ENCODE results near the gene TOM1L2. TPM values are rescaled to one million over a fixed set of nuclear protein-coding genes. Genes with fewer than 3 reads are reported as not detected.

TOM1L2 gene
- total and polyA plus RNA-seq, 2 donors: 33.0 to 58.7 TPM

DNA sequence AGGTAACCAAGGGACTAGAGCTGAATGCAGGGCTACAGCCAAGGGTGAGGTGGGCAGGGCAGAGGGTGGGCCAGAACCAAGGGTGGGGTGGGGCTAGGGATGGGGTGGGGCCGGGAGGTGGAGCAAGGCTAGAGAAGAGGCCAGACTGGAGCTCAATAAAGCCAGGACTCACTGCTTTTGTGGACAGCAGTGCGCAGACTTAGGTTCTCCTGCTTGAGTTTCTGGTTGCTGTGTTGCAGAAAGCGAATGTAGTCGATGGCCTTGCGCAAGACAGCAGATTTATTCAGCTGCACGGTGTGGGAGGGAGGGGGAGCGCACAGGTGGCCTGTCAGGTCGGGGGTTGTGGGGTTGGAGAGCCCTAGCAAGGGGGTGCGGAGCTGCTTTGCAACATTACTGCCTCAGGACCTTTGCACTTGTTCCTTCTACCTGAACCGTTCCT, 154.1 kb downstream of the TOM1L2 start:
- H3K27ac ChIP-seq (ENCODE audit: low read depth): no peak overlapping the region
- no peaks in the 10 kb centered on the region for H3K4me1 ChIP-seq (ENCODE audit: insufficient read depth)
- H3K4me3 ChIP-seq (ENCODE audit: low read depth, low read length): no peak overlapping the region
- H3K36me3 ChIP-seq (ENCODE audit: insufficient read depth): peaks cover 5% of the 10 kb centered on the region
- WGBS: 78% methylated on average over 10 of the region's 10 CpGs
- DNase-seq (ENCODE audit: extremely low spot score): no peak

DNA sequence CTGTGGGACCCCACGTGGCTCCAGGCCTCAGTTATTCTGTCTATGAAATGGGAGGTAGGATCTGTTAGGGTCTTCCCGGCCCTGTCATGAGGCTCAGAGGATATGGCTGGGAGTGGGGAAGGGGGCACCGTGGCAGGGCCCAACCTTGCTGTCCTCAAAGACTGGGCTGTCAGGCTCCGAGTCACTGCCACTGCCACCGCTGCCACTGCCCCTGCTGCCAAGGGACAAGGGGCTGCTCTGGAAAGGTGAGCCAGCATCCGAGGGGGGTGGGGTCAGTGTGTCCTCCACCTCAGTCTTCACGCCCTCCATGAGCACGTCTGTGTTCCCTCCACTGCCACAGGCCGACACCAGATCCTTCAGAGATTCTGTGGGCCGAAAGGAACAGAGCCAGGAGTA, 154.7 kb downstream of the TOM1L2 start:
- no peak overlapping the region for H3K27ac ChIP-seq (ENCODE audit: low read depth)
- H3K4me3 ChIP-seq (ENCODE audit: low read depth, low read length): no peak overlapping the region
- 91% methylated on average over 10 of the region's 10 CpGs for WGBS
- H3K4me1 ChIP-seq (ENCODE audit: insufficient read depth): no peaks in the 10 kb centered on the region
- H3K36me3 ChIP-seq (ENCODE audit: insufficient read depth): peaks cover 7% of the 10 kb centered on the region
- DNase-seq (ENCODE audit: extremely low spot score): no peak

DNA sequence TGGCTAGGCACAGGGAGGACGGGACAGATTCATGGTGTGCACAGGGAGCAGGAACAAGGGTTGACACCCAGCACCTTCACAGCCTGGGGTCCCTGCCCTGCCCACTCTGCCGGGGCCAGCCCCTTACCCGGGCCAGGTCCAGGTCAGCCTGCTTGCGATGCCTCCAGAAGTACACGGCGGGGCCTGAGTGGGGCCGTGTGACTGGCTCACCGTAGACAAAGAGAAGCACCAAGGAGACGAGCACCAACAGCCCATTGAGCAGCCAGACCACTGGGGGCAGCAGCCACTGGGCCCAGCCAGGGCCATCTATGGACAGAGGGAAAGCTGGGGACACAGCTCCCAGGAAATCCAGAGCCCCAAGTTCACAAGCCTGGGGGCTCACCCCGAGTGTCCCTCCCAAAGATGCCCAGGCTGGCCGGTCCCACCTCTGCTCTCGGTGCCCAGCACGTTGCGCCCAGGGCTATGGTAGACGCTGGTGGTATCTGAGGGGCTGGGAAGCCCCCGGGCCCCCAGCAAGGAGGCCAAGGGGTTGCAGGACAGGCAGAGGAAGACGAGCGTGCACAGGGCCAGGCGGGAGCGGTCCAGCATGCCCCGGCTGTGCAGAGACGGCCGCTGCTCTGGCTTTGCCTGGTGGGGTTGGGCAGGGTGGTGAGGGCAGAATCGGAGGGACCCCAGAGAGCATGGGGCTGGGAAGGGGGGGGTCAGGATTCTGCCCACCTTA, 155.2 kb downstream of the TOM1L2 start:
- no peak for DNase-seq (ENCODE audit: extremely low spot score)
- Histone ChIP-seq H3K4me1 (ENCODE audit: insufficient read depth) (no peaks in the 10 kb centered on the region), H3K4me3 (ENCODE audit: low read depth, low read length) (no peak overlapping the region), H3K27ac (ENCODE audit: low read depth) (no peak overlapping the region), H3K36me3 (ENCODE audit: insufficient read depth) (peaks cover 7% of the 10 kb centered on the region)
- WGBS: 87% methylated on average over 24 of the region's 24 CpGs

DNA sequence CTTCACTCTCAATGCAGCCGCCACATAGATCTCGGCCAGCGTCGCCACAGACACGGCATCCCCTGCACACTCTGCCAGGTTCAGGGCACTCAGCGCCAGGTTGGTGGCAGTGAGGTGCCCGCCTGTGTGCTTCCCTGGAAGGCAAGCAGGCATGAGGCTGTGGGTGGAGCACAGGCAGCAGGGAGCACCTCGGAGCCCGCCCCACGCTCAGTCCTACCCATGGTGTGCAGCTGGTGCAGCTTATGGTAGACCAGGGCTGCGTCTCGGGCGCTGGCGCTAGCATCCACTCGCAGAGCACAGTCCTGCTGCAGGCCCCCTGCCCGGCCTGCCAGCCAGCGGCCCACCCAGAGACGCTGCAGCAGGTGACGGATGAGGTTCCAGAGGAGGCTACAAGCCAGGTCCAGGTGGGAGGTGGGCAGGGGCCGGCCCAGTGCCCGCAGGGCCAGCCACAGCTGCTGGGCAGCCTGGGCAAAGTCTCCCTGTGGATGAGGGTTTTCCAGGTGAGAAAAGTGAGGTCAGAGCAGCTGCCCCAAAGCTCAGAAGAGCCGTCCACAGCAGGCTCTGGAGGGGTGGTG, 155.9 kb downstream of the TOM1L2 start:
- Histone ChIP-seq H3K36me3 (ENCODE audit: insufficient read depth) (peaks cover 7% of the 10 kb centered on the region), H3K4me1 (ENCODE audit: insufficient read depth) (no peaks in the 10 kb centered on the region), H3K4me3 (ENCODE audit: low read depth, low read length) (no peak overlapping the region), H3K27ac (ENCODE audit: low read depth) (no peak overlapping the region)
- DNase-seq (ENCODE audit: extremely low spot score): no peak
- WGBS: 94% methylated on average over 22 of the region's 22 CpGs

DNA sequence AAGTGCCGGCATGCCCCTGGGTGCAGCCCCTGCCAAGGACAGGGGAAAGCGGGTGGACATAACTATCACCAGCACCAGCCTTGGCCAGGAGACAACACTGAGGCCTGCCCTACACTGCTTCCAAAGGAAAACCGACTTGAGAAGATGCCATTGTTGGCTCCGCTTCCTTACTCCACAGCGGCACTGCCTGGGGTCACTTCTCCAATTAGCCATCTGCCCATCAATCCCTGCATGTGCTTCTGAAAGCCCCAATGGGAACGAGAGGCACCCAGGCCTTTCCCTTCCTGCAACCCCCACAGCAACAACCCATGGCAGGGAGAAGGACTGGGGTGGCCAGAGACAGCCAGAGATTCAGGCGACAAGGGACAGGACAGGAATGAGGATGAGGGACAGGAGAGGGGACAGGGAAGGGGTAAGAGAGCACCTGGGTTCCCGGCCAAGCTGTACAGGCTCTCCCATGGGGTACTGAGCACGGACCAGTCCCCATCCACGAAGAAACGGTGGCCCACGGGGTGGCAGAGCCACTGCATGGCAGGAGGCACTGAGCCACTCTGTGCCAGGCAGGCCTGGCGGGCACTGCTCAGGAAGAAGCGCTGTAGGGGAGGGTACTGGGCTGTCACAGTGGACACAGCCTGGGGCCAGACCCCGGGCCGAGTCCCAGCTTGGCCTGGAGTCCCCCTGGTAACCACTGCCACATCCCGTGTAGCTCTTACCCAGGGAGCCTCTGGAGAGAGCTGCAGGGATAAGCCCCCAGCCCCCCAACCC, 156.6 kb downstream of the TOM1L2 start:
- H3K27ac ChIP-seq (ENCODE audit: low read depth): no peak overlapping the region
- WGBS: 86% methylated on average over 17 of the region's 17 CpGs
- no peaks in the 10 kb centered on the region for H3K4me1 ChIP-seq (ENCODE audit: insufficient read depth)

DNA sequence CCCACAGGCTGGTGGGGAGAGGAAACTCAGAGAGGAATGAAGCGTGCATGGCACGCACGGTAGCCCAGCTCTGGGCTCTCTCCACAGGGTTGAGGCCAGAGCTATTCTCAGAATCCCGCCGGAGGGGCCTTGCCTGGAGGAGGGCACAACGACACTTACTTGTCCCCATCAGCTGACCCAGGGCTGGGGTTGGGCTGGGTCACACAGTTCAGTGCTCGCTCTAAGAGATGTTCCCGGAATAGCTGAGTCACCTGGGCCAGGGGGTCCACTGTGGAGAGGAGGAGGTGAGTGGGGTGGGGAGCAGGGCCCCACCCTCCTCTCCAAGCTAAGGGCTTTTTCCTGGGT, 157.2 kb downstream of the TOM1L2 start:
- 80% methylated on average over 8 of the region's 8 CpGs for WGBS
- Histone ChIP-seq H3K4me1 (ENCODE audit: insufficient read depth) (no peaks in the 10 kb centered on the region), H3K4me3 (ENCODE audit: low read depth, low read length) (no peak overlapping the region), H3K27ac (ENCODE audit: low read depth) (no peak overlapping the region), H3K36me3 (ENCODE audit: insufficient read depth) (peaks cover 7% of the 10 kb centered on the region)
- no peak for DNase-seq (ENCODE audit: extremely low spot score)

More for the DNA sequence above, 156.6 kb downstream of the TOM1L2 start:
- DNase-seq (ENCODE audit: extremely low spot score): no peak
- H3K36me3 ChIP-seq (ENCODE audit: insufficient read depth): peaks cover 7% of the 10 kb centered on the region
- H3K4me3 ChIP-seq (ENCODE audit: low read depth, low read length): no peak overlapping the region

DNA sequence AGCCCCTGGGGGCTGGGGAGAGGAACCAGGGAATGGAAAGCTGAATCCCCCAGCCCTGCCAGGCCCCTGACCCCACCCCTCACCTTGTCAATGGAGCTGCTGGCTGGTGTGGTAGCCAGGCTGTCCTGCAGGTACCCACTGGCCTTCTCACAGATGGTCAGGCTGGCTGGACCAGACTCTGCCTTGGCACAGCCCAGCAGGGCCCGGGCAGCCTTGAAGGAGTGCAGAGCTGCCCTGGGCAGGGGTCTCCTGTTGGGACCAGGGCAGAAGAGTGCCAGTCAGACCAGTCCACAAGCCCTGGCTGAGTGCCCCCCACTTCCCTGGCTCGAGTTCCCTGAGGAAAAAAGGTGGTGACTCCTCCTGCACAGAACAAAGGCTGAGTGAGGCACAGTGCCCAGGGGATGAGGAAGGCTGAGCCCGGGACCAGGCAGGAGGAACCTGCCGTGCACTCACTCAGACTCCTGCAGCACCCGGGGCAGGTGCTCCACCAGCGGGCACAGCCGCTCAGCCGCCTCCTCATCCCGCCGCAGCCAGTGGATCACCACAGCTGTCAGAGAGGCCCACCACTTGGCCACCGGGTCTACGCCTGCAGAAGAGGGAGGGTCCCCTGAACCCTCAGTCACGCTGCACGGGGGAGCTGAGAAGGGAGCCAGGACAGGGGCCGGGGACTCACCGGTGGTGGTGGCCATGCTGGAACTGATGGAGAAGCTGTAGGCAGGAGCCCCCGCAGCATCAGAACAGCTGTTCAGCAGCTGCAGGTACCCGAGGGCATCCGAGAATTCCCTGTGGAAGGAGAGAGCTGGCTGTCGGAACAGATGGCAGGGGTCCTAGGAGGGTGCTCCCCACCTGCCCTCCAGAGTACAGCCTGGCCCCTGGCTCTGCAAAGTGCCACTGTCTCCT, 157.8 kb downstream of the TOM1L2 start:
- H3K4me3 ChIP-seq (ENCODE audit: low read depth, low read length): no peak overlapping the region
- H3K36me3 ChIP-seq (ENCODE audit: insufficient read depth): peaks cover 7% of the 10 kb centered on the region
- no peak overlapping the region for H3K27ac ChIP-seq (ENCODE audit: low read depth)
- 88% methylated on average over 20 of the region's 20 CpGs for WGBS
- no peak for DNase-seq (ENCODE audit: extremely low spot score)
- H3K4me1 ChIP-seq (ENCODE audit: insufficient read depth): no peaks in the 10 kb centered on the region

DNA sequence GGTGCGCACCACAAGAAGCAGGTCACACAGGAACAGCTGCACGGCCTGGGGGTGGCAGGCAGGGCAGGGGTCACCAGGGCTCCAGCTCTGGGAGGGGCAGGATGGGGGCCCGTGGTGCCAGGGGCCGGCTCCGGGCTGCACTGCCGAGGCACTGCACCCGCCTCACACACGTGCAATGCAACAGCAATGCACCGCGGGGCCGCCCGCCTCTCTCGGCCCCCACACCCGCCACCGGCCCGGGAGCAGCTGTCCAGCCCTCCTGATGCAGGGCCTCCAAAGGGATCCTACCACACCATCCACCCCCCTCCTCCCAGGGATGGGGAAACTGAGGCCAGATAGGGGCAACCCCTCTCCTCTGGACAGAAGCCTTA, 158.5 kb downstream of the TOM1L2 start:
- whole genome bisulfite sequencing: 84% methylated on average over 16 of the region's 16 CpGs
- no peak overlapping the region for H3K27ac ChIP-seq (ENCODE audit: low read depth)
- no peaks in the 10 kb centered on the region for H3K4me1 ChIP-seq (ENCODE audit: insufficient read depth)

DNA sequence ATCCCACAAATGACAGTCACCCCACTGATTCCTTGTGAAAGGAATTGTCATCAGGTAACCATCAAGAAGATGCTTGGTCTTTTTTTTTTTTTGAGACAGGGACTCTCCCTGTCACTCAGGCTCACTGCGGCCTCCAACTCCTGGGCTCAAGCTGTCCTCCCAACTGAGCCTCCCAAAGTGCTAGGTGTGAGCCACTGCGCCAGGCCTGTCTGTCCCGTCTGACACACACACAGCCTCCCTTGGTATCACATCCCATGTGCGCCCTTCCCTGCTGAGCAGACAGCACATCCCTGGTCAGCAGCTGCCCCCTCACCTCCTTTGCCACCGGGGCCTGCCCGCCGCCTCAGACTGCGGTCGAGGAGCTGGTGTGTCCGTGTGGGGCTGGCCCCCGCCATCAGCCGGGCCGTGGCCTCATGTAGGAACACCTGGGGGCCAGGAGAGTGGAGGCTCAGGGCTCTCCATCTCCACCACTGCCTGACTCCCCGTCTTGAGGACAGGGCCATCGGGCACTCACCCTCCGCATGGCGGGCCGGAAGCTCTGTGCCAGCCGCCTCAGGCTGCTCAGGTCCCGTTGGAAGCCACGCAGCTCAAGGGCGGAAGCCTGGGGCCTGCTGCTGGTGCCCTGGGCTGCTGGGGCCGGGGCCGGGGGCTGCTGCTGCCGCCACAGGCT, 159.0 kb downstream of the TOM1L2 start:
- WGBS: 93% methylated on average over 25 of the region's 25 CpGs
- Histone ChIP-seq H3K4me1 (ENCODE audit: insufficient read depth) (no peaks in the 10 kb centered on the region), H3K27ac (ENCODE audit: low read depth) (no peak overlapping the region), H3K4me3 (ENCODE audit: low read depth, low read length) (no peak overlapping the region), H3K36me3 (ENCODE audit: insufficient read depth) (peaks cover 4% of the 10 kb centered on the region)
- no peak for DNase-seq (ENCODE audit: extremely low spot score)

More for the DNA sequence above, 158.5 kb downstream of the TOM1L2 start:
- Histone ChIP-seq H3K36me3 (ENCODE audit: insufficient read depth) (peaks cover 7% of the 10 kb centered on the region), H3K4me3 (ENCODE audit: low read depth, low read length) (no peak overlapping the region)
- no peak for DNase-seq (ENCODE audit: extremely low spot score)

DNA sequence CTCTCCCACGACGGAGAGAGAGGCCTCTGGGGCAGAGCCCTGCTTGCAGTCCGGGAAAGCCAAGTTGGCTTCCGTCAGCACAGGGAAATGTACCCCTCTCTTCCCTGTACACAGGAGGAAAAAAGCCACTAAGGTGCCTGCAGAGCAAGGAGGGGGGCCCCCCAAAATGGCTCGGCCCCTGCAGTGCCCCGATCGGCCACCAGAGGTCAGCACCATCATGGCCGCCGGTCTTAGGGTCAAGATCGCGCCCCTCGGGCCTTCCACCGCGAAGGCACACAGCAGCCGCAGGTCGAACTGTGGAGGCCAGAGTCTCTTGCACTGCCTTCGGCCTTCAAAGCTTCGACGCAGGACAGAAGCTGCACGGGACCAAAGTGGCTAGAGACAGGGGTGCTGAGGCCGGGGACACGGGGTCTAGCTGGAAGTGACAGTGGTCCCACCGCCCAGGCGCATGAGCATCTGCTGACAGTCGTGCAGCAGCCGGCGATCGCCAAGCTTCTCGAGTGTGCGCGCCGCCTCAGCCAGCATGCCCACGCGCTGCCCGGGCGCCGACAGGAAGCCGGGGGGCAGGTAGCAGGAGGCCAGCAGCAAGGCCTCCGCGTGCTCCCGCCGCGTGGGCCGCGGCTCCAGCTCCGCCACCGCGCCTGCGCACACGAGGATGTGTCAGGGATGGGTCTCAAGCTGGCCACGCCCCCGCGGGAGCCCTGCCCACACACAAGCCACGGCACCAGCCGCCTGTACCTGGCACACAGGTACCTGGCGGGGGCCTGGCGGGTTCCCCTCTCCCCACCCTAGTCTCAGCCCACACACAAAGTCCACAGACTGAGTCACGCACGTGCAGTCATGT, 159.8 kb downstream of the TOM1L2 start:
- peak; percentile 52 for DNase-seq (ENCODE audit: extremely low spot score)
- 58% methylated on average over 59 of the region's 59 CpGs for WGBS
- Histone ChIP-seq H3K4me1 (ENCODE audit: insufficient read depth) (no peaks in the 10 kb centered on the region), H3K36me3 (ENCODE audit: insufficient read depth) (peaks cover 4% of the 10 kb centered on the region), H3K27ac (ENCODE audit: low read depth) (no peak overlapping the region), H3K4me3 (ENCODE audit: low read depth, low read length) (no peak overlapping the region)

DNA sequence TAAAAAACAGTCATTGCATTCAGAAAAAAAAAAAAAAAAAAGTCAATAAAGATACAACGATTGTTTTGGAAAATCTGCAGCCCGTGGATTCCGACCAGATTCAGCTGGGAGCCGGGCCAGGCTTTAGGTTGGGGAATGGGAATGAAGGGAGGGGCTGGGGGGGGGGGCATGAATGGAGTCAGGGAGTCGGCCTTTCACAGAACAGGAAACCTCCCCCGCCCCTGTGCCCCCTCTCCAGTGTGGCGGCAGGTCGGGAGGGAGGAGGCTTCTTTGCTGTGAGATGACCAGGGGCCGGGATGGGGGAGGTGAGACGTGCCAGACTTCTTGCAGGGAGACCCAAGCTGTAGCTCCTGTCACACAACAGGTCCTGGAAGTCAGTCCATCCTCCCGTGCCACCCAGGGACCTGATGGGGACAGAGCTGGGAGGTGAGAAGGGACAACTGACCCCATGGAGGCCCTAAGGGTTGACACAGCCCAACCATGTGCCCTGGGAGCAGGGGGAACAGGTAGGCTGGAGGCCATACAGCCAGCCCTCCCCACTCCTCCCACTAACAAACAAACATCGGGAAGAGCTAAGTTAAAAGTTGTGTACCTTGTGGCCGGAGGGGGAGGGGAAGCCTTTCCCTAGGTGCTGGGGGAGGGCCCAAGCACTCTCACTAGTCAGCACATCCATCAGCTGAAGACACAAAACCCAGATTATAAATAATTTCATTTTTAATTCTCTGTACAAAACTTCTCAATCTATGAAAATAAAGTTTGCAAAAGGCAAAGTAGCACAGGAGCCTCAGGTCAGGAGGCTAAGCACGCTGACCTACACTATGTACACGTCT, 160.6 kb downstream of the TOM1L2 start:
- Histone ChIP-seq H3K27ac (ENCODE audit: low read depth) (peak overlapping the region; percentile 47), H3K4me1 (ENCODE audit: insufficient read depth) (no peaks in the 10 kb centered on the region)
- 31% methylated on average over 15 of the region's 15 CpGs for WGBS

DNA sequence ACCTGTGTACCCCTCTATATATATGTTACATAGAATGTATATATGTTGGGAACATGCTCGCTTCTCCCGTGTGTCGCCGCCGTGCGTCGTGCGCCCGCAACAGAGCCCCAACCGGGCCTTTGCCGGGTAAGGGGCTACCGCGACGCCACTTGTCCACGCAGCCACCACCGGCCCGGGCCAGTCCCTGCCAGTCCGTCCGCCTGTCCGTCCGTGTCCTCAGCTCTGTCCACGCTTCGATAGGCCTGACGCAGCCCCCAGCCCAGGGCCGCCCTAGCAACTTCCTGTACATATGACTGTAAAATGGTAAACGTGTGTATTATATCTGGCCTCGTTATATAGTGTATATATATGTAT, 161.3 kb downstream of the TOM1L2 start:
- H3K4me1 ChIP-seq (ENCODE audit: insufficient read depth): no peaks in the 10 kb centered on the region
- H3K4me3 ChIP-seq (ENCODE audit: low read depth, low read length): no peak overlapping the region
- DNase-seq (ENCODE audit: extremely low spot score): no peak
- H3K27ac ChIP-seq (ENCODE audit: low read depth): no peak overlapping the region
- WGBS: 69% methylated on average over 27 of the region's 27 CpGs
- H3K36me3 ChIP-seq (ENCODE audit: insufficient read depth): peaks cover 9% of the 10 kb centered on the region

More for the DNA sequence above, 160.6 kb downstream of the TOM1L2 start:
- no peak for DNase-seq (ENCODE audit: extremely low spot score)
- H3K36me3 ChIP-seq (ENCODE audit: insufficient read depth): peaks cover 6% of the 10 kb centered on the region
- H3K4me3 ChIP-seq (ENCODE audit: low read depth, low read length): no peak overlapping the region
